GM23248 (cell line): ENCODE results near the gene GBE1.

Experiments
- EZH2 ChIP-seq: fragments of 200-600 bp; sonication (generic); IDR thresholded peaks from 2 replicates; pipeline ENCODE4 v1.6.1; 2018; ENCODE audit warnings: antibody characterized with exemption, mild to moderate bottlenecking; ENCODE audit not compliant: insufficient read depth, poor library complexity, severe bottlenecking
- EZH2phosphoT487 ChIP-seq: fragments of 200-600 bp; sonication (generic); IDR thresholded peaks from 2 replicates; pipeline ENCODE4 v1.6.1; 2018; ENCODE audit warnings: antibody characterized with exemption, moderate library complexity, mild to moderate bottlenecking, low read depth; ENCODE audit not compliant: insufficient read depth

GRCh38 chr3:81716870-81717509 is 44.5 kb downstream of the GBE1 start:
- TF ChIP-seq EZH2phosphoT487 (no peak), EZH2 (no peak)
